Body of pancreas (tissue), 4 donors: ENCODE measurements around the gene SSMEM1. TPM values are rescaled to one million over a fixed set of nuclear protein-coding genes. Genes with fewer than 3 reads are reported as not detected.
"Not testable (repeated sequence)": the region's sequence is repeated elsewhere in the genome, so short reads cannot be mapped to it uniquely, and the experiment has no call there.

Source experiments
- ATAC-seq: fragments of 150-250 bp; one replicate; pipeline ENCODE4 v1.9.1; 2016
- DNase-seq, 4 donors: peaks; one replicate each; pipeline ENCODE4 v3.0.0-alpha.2; 2019
- H3K27ac ChIP-seq, 4 donors: fragments of 200-600 bp; sonication (generic); 1 replicate in 3 of 4; 2 replicates in 1 of 4; pipeline versions ENCODE4 v1.5.1 to v1.6.1; 2016 to 2019; ENCODE audit warnings: mild to moderate bottlenecking in 1 of 4, mixed read lengths in 1 of 4, moderate library complexity in 1 of 4
- H3K27me3 ChIP-seq, 2 donors: fragments of 200-600 bp; sonication (generic); one replicate each; pipeline ENCODE4 v1.6.0; 2016; ENCODE audit warnings: mild to moderate bottlenecking in 1 of 2
- H3K36me3 ChIP-seq, 2 donors: fragments of 200-600 bp; sonication (generic); replicated peaks in 1 of 2; 2 replicates each; pipeline ENCODE4 v1.5.1; 2016; ENCODE audit warnings: low read depth in 2 of 2; ENCODE audit not compliant: insufficient read depth in 1 of 2
- H3K4me1 ChIP-seq: fragments of 200-600 bp; sonication (generic); one replicate; pipeline ENCODE4 v1.6.0; 2016
- H3K4me3 ChIP-seq, 2 donors: fragments of 200-600 bp; sonication (generic); 1 replicate in 1 of 2; 2 replicates in 1 of 2; pipeline ENCODE4 v1.5.1; 2016 to 2019
- H3K9me3 ChIP-seq, 3 donors: fragments of 200-600 bp; sonication (generic); 1 replicate in 2 of 3; 2 replicates in 1 of 3; pipeline ENCODE4 v1.5.1; 2016
- CTCF ChIP-seq, 7 experiments: fragments of 450-650 bp in 4 of 7; fragments of 200-600 bp in 3 of 7; sonication (generic) in 3 of 7; IDR thresholded peaks; one replicate each; pipeline ENCODE4 v1.5.1; 2016 to 2019; ENCODE audit warnings: antibody characterized with exemption in 7 of 7
- POLR2A ChIP-seq, 3 donors: fragments of 450-650 bp; IDR thresholded peaks; one replicate each; pipeline ENCODE4 v1.6.1; 2016; ENCODE audit warnings: antibody characterized with exemption in 3 of 3, mild to moderate bottlenecking in 2 of 3
- WGBS, 2 donors: methylation state at CpG; one replicate each; pipeline ENCODE4 v1.1.5; 2017; 5-methylcytosine and 5-hydroxymethylcytosine counted together
- intact Hi-C: fragments of 100-400 bp; cut with DNase I; formaldehyde crosslinking; loops from one replicate; pipeline ENCODE4 v1.15.1; 2023
- total RNA-seq, 2 donors: library from RNA; depleted of rRNA; stranded (reverse); fragments of >200 nt; gene quantifications; one replicate each; pipeline ENCODE4 v1.1.0, GENCODE V29; 2016

The SSMEM1 gene
- total RNA-seq, 2 donors from 2014 or later = not detected

- 90% methylated on average over 2 of the region's 2 CpGs for WGBS, 2 donors
- intact Hi-C loops = no loop called here
Observed at GRCh38 chr7:130182990-130183389, 24.7 kb upstream of the SSMEM1 start.

GRCh38 chr7:130184349-130184748, 23.3 kb upstream of the SSMEM1 start:
- ATAC-seq, H3K27ac ChIP-seq, H3K4me3 ChIP-seq, intact Hi-C loops, H3K36me3 ChIP-seq, H3K9me3 ChIP-seq, H3K27me3 ChIP-seq, DNase-seq, H3K4me1 ChIP-seq: not testable (repeated sequence)
- WGBS, 2 donors = 93 to 97% methylated on average over 5 of the region's 5 CpGs

More at GRCh38 chr7:130182990-130183389, 24.7 kb upstream of the SSMEM1 start:
- no peaks in the 10 kb centered on the region for H3K27me3 ChIP-seq
- TF ChIP-seq CTCF (IDR thresholded peaks at IDR 0.05) (no peak), POLR2A (IDR thresholded peaks at IDR 0.05) (no peak)
- H3K9me3 ChIP-seq = no peaks in the 10 kb centered on the region
- ATAC-seq = no peak
- H3K27ac ChIP-seq = no peak overlapping the region
- H3K4me1 ChIP-seq = peaks cover 5% of the 10 kb centered on the region
- DNase-seq = no peak
- peaks cover 0 to 7% of the 10 kb centered on the region in 2 donors for H3K36me3 ChIP-seq
- no peak overlapping the region for H3K4me3 ChIP-seq

- TF ChIP-seq CTCF (IDR thresholded peaks at IDR 0.05) (no peak), POLR2A (IDR thresholded peaks at IDR 0.05) (no peak)
- H3K27ac ChIP-seq = no peak overlapping the region
- peaks cover 0 to 4% of the 10 kb centered on the region in 2 donors for H3K36me3 ChIP-seq
- ATAC-seq (no peak), DNase-seq (no peak)
- no peak overlapping the region for H3K4me3 ChIP-seq
- no peaks in the 10 kb centered on the region for H3K9me3 ChIP-seq
- WGBS, 2 donors = 88 to 98% methylated on average over 2 of the region's 2 CpGs
- H3K4me1 ChIP-seq = peaks cover 5% of the 10 kb centered on the region
- intact Hi-C loops = no loop called here
- H3K27me3 ChIP-seq = no peaks in the 10 kb centered on the region
Observed at GRCh38 chr7:130187360-130187759, 20.3 kb upstream of the SSMEM1 start.

- no peak for ATAC-seq
- intact Hi-C loops = no loop called here
- Histone ChIP-seq H3K27ac (no peak overlapping the region), H3K4me3 (no peak overlapping the region), H3K9me3 (no peaks in the 10 kb centered on the region), H3K27me3 (no peaks in the 10 kb centered on the region), H3K36me3 (peaks cover 0 to 4% of the 10 kb centered on the region in 2 donors), H3K4me1 (peaks cover 5% of the 10 kb centered on the region)
- 93 to 97% methylated on average over 5 of the region's 5 CpGs for WGBS, 2 donors
- DNase-seq = no peak
- TF ChIP-seq POLR2A (IDR thresholded peaks at IDR 0.05) (no peak), CTCF (IDR thresholded peaks at IDR 0.05) (no peak)
Observed at GRCh38 chr7:130189343-130189742, 18.3 kb upstream of the SSMEM1 start.

- DNase-seq (no peak), ATAC-seq (no peak)
- Histone ChIP-seq H3K4me3 (no peak overlapping the region), H3K36me3 (peaks cover 0 to 9% of the 10 kb centered on the region in 2 donors), H3K4me1 (peaks cover 5% of the 10 kb centered on the region), H3K9me3 (no peaks in the 10 kb centered on the region), H3K27ac (no peak overlapping the region), H3K27me3 (no peaks in the 10 kb centered on the region)
- no peak for TF ChIP-seq CTCF (IDR thresholded peaks at IDR 0.05)
- TF ChIP-seq POLR2A (IDR thresholded peaks at IDR 0.05) = no peak
- WGBS, 2 donors = 95 to 97% methylated on average over 7 of the region's 7 CpGs
- intact Hi-C loops = no loop called here
Observed at GRCh38 chr7:130191791-130192190, 15.9 kb upstream of the SSMEM1 start.
